SK-N-SH (cell line): Measurements from ENCODE around the gene DENND5B. TPM values are rescaled to one million over a fixed set of nuclear protein-coding genes. Genes with fewer than 3 reads are reported as not detected.

Experiments
- CTCF ChIA-PET: fragments of 300-600, 350-600 bp; formaldehyde crosslinking; extraction: SDS; loops from one replicate; lab custom pipeline; 2021; lab: Yijun Ruan, JAX
- POLR2A ChIA-PET: fragments of 350-600 bp; sonication (Branson Sonifier 250); formaldehyde crosslinking; extraction: SDS; loops from one replicate; lab custom pipeline; 2020; ENCODE audit warnings: antibody characterized with exemption, inconsistent platforms; lab: Yijun Ruan, JAX
- DNase-seq: peaks from one replicate; pipeline ENCODE4 v3.0.0; 2012
- H2AFZ ChIP-seq: fragments of 200-600 bp; sonication (generic); 2 replicates; pipeline ENCODE4 v1.8.1; 2016; ENCODE audit warnings: antibody characterized with exemption, mild to moderate bottlenecking, low read depth
- H3F3A ChIP-seq: fragments of 200-600 bp; sonication (generic); replicated peaks from 2 replicates; pipeline ENCODE3; 2016; ENCODE audit warnings: antibody characterized with exemption, mild to moderate bottlenecking; ENCODE audit not compliant: insufficient read depth
- H3K27ac ChIP-seq, 2 experiments: fragments of 200-500 bp in 1 of 2; fragments of 200-600 bp in 1 of 2; sonication (Bioruptor generic) in 1 of 2; sonication (generic), shearing (Covaris generic) in 1 of 2; 2 replicates each; pipeline versions ENCODE4 v1.5.1 to v1.6.1; 2014 to 2016; ENCODE audit warnings: low read depth in 2 of 2, inconsistent platforms in 1 of 2, low read length in 1 of 2, mild to moderate bottlenecking in 1 of 2, mixed read lengths in 1 of 2
- H3K27me3 ChIP-seq: fragments of 200-600 bp; sonication (generic), shearing (Covaris generic); 2 replicates; pipeline ENCODE4 v1.6.1; 2016; ENCODE audit warnings: mixed run types; ENCODE audit not compliant: insufficient read depth
- H3K36me3 ChIP-seq, 2 experiments: fragments of 200-500 bp in 1 of 2; fragments of 200-600 bp in 1 of 2; sonication (Bioruptor generic) in 1 of 2; sonication (generic) in 1 of 2; replicated peaks in 1 of 2; 2 replicates each; pipeline versions ENCODE3 to v1.5.1; 2014 to 2016; ENCODE audit warnings: low read length in 1 of 2, mild to moderate bottlenecking in 1 of 2; ENCODE audit not compliant: insufficient read depth in 2 of 2, control insufficient read depth in 1 of 2
- H3K4me1 ChIP-seq, 2 experiments: fragments of 200-500 bp in 1 of 2; fragments of 200-600 bp in 1 of 2; sonication (Bioruptor generic) in 1 of 2; sonication (generic), shearing (Covaris generic) in 1 of 2; 2 replicates each; pipeline versions ENCODE4 v1.5.1 to v1.6.1; 2014 to 2016; ENCODE audit warnings: low read depth in 1 of 2, low read length in 1 of 2, mixed run types in 1 of 2; ENCODE audit not compliant: insufficient read depth in 2 of 2, control insufficient read depth in 1 of 2
- H3K4me2 ChIP-seq: fragments of 200-600 bp; sonication (generic), shearing (Covaris generic); 2 replicates; pipeline ENCODE4 v1.6.1; 2017; ENCODE audit warnings: mixed run types
- H3K4me3 ChIP-seq, 2 experiments: fragments of 200-500 bp in 1 of 2; fragments of 200-600 bp in 1 of 2; sonication (Bioruptor generic) in 1 of 2; sonication (generic), shearing (Covaris generic) in 1 of 2; 2 replicates each; pipeline versions ENCODE4 v1.5.1 to v1.8.1; 2014 to 2016; ENCODE audit warnings: low read depth in 2 of 2, inconsistent platforms in 1 of 2, low read length in 1 of 2, mild to moderate bottlenecking in 1 of 2, mixed read lengths in 1 of 2, moderate library complexity in 1 of 2
- H3K79me2 ChIP-seq: fragments of 200-600 bp; sonication (generic); 2 replicates; pipeline ENCODE4 v1.8.1; 2017; ENCODE audit warnings: mild to moderate bottlenecking; ENCODE audit not compliant: insufficient read depth
- H3K9ac ChIP-seq: fragments of 200-600 bp; sonication (generic); 2 replicates; pipeline ENCODE4 v1.6.1; 2017; ENCODE audit warnings: mixed run types
- H3K9me2 ChIP-seq: fragments of 200-600 bp; sonication (generic); 2 replicates; pipeline ENCODE4 v1.6.1; 2017; ENCODE audit warnings: mixed run types
- H3K9me3 ChIP-seq: fragments of 200-600 bp; sonication (generic); 2 replicates; pipeline ENCODE4 v1.6.1; 2017; ENCODE audit warnings: mixed run types, mild to moderate bottlenecking, moderate library complexity
- H4K20me1 ChIP-seq: fragments of 200-600 bp; sonication (generic); 2 replicates; pipeline ENCODE4 v1.6.1; 2017; ENCODE audit warnings: mild to moderate bottlenecking, mixed run types; ENCODE audit not compliant: insufficient read depth
- CHD2 ChIP-seq: fragments of 150-350 bp; IDR thresholded peaks from 2 replicates; pipeline ENCODE4 v1.6.1; 2018; ENCODE audit warnings: low read length; ENCODE audit not compliant: partially characterized antibody
- EP300 ChIP-seq, 2 experiments: IDR thresholded peaks; 2 replicates each; pipeline versions ENCODE4 v1.4.0 to v1.6.1; 2012; ENCODE audit warnings: borderline replicate concordance in 1 of 2, low read depth in 1 of 2, low read length in 1 of 2
- EZH2phosphoT487 ChIP-seq: fragments of 200-600 bp; sonication (generic); IDR thresholded peaks from 2 replicates; pipeline ENCODE4 v1.6.1; 2017; ENCODE audit warnings: low read depth, mixed run types, mild to moderate bottlenecking, antibody characterized with exemption, moderate library complexity, borderline replicate concordance
- JUND ChIP-seq: IDR thresholded peaks from 2 replicates; pipeline ENCODE4 v1.4.0; 2012
- NRF1 ChIP-seq: IDR thresholded peaks from 2 replicates; pipeline ENCODE4 v1.6.1; 2012; ENCODE audit warnings: low read depth, mild to moderate bottlenecking, low read length
- RAD21 ChIP-seq: IDR thresholded peaks from 2 replicates; pipeline ENCODE4 v1.6.1; 2012; ENCODE audit warnings: mild to moderate bottlenecking, low read length
- RFX5 ChIP-seq: IDR thresholded peaks from 2 replicates; pipeline ENCODE4 v1.6.1; 2012; ENCODE audit warnings: mild to moderate bottlenecking, improper control_type of control experiment, low read length
- RXRA ChIP-seq: IDR thresholded peaks from 2 replicates; pipeline ENCODE4 v1.4.0; 2012; ENCODE audit warnings: low read depth, mild to moderate bottlenecking, borderline replicate concordance
- TCF12 ChIP-seq: IDR thresholded peaks from 2 replicates; pipeline ENCODE4 v1.4.0; 2012
- YY1 ChIP-seq: IDR thresholded peaks from 2 replicates; pipeline ENCODE4 v1.4.0; 2012; ENCODE audit warnings: low read depth, mild to moderate bottlenecking
- WGBS: methylation state at CpG from one replicate; pipeline ENCODE4 v1.1.6; 2017; ENCODE audit warnings: low lambda C conversion rate; 5-methylcytosine and 5-hydroxymethylcytosine counted together
- polyA plus RNA-seq, 3 experiments: library from polyadenylated mRNA; depleted of rRNA; stranded (reverse); fragments of >200 nt; gene quantifications; 2 replicates each; pipeline ENCODE4 v1.2.3, GENCODE V29; 2012
- TF ChIP-seq, protein P1 (sequence below): IDR thresholded peaks from 2 replicates; pipeline ENCODE4; 2012
- TF ChIP-seq, protein P2 (sequence below): IDR thresholded peaks from 2 replicates; pipeline ENCODE4 v1.4.0; 2012; ENCODE audit warnings: low read depth, borderline replicate concordance
- TF ChIP-seq, protein P3 (sequence below): fragments of 150-350 bp; IDR thresholded peaks from 2 replicates; pipeline ENCODE4 v1.6.1; 2016; ENCODE audit warnings: mild to moderate bottlenecking, low read depth, low read length
- TF ChIP-seq, protein P4 (sequence below): fragments of 200-600 bp; sonication (generic); IDR thresholded peaks from 2 replicates; pipeline ENCODE4 v1.6.1; 2017; ENCODE audit warnings: antibody characterized with exemption, mild to moderate bottlenecking, moderate library complexity

The DENND5B gene
- polyA plus RNA-seq, 1 of the 3 experiments (the other 2 are of a cell fraction) = 5.3 TPM

DNA sequence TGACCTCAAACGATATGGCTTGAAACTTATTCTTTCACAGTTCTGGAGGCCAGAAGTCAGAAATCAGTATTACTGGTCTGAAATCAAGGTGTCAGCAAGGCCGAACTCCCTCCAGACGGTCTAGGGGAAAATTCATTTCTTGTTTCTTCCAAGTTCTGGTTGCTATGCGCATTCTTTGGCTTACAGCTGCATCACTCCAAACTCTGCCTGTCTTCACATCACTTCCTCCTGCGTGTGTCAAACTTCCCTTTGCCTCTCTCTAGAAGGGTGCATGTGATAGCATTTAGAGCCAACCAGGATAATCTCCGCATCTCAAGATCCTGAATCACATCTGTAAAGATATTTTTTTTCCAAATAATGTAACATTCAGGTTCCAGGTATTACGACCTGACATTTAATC, 62.8 kb downstream of the DENND5B start:
- Histone ChIP-seq H2AFZ (no peak overlapping the region), H3K27me3 (no peaks in the 10 kb centered on the region), H3K4me2 (no peak overlapping the region), H3F3A (no peaks in the 10 kb centered on the region), H3K4me1 (peaks cover 0 to 17% of the 10 kb centered on the region in 2 experiments; a peak in 1 of 4 replicates), H3K9ac (no peak overlapping the region), H3K27ac (no peak overlapping the region), H3K9me3 (no peaks in the 10 kb centered on the region), H4K20me1 (no peaks in the 10 kb centered on the region), H3K36me3 (no peaks in the 10 kb centered on the region), H3K79me2 (peaks cover 77% of the 10 kb centered on the region), H3K9me2 (no peaks in the 10 kb centered on the region), H3K4me3 (no peak overlapping the region)
- 88% methylated on average over 7 of the region's 7 CpGs for WGBS
- TF ChIP-seq RAD21 (no peak), YY1 (no peak), RXRA (no peak), TCF12 (no peak), NRF1 (no peak), EP300 (IDR thresholded peaks at IDR 0.05; ENCODE audit: borderline replicate concordance in 1 of 2, low read depth in 1 of 2, low read length in 1 of 2) (no peak), JUND (no peak), CHD2 (no peak)
- TF ChIP-seq, protein P1, sequence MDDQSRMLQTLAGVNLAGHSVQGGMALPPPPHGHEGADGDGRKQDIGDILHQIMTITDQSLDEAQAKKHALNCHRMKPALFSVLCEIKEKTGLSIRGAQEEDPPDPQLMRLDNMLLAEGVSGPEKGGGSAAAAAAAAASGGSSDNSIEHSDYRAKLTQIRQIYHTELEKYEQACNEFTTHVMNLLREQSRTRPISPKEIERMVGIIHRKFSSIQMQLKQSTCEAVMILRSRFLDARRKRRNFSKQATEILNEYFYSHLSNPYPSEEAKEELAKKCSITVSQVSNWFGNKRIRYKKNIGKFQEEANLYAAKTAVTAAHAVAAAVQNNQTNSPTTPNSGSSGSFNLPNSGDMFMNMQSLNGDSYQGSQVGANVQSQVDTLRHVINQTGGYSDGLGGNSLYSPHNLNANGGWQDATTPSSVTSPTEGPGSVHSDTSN = no peak
- TF ChIP-seq, protein P2, sequence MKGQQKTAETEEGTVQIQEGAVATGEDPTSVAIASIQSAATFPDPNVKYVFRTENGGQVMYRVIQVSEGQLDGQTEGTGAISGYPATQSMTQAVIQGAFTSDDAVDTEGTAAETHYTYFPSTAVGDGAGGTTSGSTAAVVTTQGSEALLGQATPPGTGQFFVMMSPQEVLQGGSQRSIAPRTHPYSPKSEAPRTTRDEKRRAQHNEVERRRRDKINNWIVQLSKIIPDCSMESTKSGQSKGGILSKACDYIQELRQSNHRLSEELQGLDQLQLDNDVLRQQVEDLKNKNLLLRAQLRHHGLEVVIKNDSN = no peak
- CTCF ChIA-PET = no interaction called here
- POLR2A ChIA-PET = no interaction called here
- DNase-seq = no peak

DNA sequence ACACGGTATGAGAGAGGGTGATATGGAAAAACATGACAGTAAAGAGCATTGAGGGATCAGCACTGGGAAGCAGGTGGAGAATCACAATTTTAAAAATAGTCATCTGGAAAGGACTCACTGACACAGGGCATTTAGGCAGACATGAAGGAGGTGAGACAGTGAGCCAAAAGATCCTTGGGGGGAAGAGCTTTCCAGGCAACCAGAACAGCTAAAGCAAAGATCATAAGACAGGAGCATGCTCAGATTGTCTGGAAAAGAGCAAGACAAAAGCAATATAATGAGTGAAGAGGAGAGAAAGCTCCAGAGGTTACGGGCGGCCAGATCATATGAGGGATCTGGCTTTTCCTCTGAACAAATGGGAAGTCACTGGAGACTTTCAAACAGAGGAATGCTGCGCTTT, 63.9 kb downstream of the DENND5B start:
- no peak overlapping the region for H3K27ac ChIP-seq
- no peak overlapping the region for H2AFZ ChIP-seq
- H3K79me2 ChIP-seq = peaks cover 78% of the 10 kb centered on the region
- peaks cover 4 to 19% of the 10 kb centered on the region in 2 experiments; a peak in 2 of 4 replicates for H3K4me1 ChIP-seq
- H3K27me3 ChIP-seq = no peaks in the 10 kb centered on the region
- no peaks in the 10 kb centered on the region for H3K9me2 ChIP-seq
- H3K4me3 ChIP-seq = no peak overlapping the region
- ChIA-PET POLR2A (no interaction called here), CTCF (no interaction called here)
- no peaks in the 10 kb centered on the region for H4K20me1 ChIP-seq
- H3K9ac ChIP-seq = no peak overlapping the region
- no peak overlapping the region for H3K4me2 ChIP-seq
- H3K9me3 ChIP-seq = no peaks in the 10 kb centered on the region
- TF ChIP-seq, protein P3, sequence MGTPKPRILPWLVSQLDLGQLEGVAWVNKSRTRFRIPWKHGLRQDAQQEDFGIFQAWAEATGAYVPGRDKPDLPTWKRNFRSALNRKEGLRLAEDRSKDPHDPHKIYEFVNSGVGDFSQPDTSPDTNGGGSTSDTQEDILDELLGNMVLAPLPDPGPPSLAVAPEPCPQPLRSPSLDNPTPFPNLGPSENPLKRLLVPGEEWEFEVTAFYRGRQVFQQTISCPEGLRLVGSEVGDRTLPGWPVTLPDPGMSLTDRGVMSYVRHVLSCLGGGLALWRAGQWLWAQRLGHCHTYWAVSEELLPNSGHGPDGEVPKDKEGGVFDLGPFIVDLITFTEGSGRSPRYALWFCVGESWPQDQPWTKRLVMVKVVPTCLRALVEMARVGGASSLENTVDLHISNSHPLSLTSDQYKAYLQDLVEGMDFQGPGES = no peak
- TF ChIP-seq, protein P4, sequence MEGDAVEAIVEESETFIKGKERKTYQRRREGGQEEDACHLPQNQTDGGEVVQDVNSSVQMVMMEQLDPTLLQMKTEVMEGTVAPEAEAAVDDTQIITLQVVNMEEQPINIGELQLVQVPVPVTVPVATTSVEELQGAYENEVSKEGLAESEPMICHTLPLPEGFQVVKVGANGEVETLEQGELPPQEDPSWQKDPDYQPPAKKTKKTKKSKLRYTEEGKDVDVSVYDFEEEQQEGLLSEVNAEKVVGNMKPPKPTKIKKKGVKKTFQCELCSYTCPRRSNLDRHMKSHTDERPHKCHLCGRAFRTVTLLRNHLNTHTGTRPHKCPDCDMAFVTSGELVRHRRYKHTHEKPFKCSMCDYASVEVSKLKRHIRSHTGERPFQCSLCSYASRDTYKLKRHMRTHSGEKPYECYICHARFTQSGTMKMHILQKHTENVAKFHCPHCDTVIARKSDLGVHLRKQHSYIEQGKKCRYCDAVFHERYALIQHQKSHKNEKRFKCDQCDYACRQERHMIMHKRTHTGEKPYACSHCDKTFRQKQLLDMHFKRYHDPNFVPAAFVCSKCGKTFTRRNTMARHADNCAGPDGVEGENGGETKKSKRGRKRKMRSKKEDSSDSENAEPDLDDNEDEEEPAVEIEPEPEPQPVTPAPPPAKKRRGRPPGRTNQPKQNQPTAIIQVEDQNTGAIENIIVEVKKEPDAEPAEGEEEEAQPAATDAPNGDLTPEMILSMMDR = no peak
- no peak for TF ChIP-seq JUND
- no peak for TF ChIP-seq RFX5
- TF ChIP-seq EP300 (IDR thresholded peaks at IDR 0.05; ENCODE audit: borderline replicate concordance in 1 of 2, low read depth in 1 of 2, low read length in 1 of 2) = no peak
- no peak for TF ChIP-seq EZH2phosphoT487
- no peak for TF ChIP-seq YY1
- H3K36me3 ChIP-seq = no peaks in the 10 kb centered on the region
- no peaks in the 10 kb centered on the region for H3F3A ChIP-seq
- no peak for DNase-seq
- 90% methylated on average over 4 of the region's 4 CpGs for WGBS
